Fibroblast of the conjunctiva (primary cell): Measurements from ENCODE around the gene ATP5MG.
A peak's percentile ranks its signal among the peaks of the same experiment; 100 is the strongest.
"Not testable (repeated sequence)": the region's sequence is repeated elsewhere in the genome, so short reads cannot be mapped to it uniquely, and the experiment has no call there.

Experiments used
- DNase-seq: peaks from one replicate; pipeline ENCODE4 v3.0.0-alpha.2; 2010; ENCODE audit warnings: low read depth

The ATP5MG gene

GRCh38 chr11:118410055-118410745, 8.8 kb downstream of the ATP5MG start:
- no peak for DNase-seq

GRCh38 chr11:118411530-118411929, 10.1 kb downstream of the ATP5MG start:
- DNase-seq = no peak

GRCh38 chr11:118412921-118413320, 11.5 kb downstream of the ATP5MG start:
- DNase-seq = no peak

DNA sequence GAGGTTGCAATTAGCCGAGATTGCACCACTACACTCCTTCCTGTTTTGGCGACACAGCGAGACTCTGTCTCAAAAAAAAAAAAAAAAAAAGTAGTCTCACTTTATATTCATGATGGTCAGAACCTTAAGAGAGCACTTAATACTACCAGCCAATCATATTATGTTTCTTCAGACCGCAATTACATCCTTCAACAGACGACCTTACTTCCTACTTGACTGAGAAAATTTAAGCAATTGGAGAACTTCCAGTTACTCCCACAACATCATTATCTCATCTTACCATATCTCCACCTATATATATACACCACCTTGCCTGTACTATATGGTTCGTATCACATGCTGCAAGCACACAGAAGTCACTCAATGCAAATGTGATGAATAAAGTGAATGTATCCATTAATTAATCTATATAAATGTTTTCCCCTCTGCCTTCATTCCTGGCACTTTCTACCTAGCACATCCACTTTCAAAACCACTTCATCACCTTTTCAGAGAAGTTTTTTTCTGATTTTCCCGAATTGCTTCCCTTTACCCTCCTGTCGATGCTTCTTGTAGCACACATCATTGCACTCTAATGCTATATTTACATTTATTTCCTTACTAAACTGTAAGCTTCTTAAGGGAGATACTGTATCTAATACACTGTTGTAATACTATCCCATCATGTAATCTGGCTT, 13.8 kb downstream of the ATP5MG start:
- DNase-seq = no peak

DNA sequence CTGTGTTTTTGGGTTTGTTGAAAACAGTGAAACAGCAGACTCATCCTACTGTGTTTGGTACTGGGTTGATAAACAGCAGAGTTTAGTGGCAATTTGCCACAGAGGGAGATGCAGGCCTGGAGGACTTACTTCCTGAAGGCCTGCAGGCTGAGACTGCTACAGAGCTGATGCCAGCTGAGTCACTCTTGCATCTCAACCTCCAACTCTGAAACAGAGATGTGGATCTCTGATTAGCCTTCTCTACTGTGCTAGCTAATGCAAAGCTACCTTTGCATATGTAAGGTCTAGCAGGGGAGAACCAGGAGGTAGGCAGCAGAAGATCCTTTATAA, 14.3 kb downstream of the ATP5MG start:
- DNase-seq = peak; percentile 91

DNA sequence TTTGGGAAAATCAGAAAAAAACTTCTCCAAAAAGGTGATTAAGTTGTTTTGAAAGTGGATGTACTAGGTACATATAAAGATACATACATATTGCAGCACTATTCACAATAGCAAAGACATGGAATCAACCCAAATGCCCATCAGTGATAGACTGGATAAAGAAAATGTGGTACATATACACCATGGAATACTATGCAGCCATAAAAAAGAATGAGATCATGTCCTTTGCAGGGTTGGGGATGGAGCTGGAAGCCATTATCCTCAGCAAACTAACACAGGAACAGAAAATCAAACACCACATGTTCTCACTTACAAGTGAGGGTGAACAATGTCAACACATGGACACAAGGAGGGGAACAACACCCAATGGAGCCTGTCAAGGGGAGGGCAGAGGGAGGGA, 15.5 kb downstream of the ATP5MG start:
- DNase-seq = not testable (repeated sequence)

DNA sequence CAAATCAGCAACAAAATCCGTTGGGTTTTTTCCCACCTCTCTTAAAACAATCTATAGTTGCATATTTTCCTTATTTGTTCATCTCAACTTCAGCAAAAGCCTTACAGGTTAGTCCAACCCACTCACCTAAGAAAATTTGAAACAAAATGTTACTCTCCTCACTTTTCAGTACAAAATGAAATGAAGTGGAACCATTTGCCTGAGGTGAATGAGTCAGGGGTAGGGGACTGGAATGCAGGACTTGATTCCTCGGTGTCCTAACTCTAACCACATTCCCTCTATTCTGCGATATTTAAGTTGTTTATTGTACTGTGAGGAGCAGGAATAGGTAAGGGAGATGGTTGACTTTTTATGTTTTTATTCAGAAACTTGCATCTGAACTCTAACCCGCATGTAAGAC, 16.4 kb downstream of the ATP5MG start:
- no peak for DNase-seq

DNA sequence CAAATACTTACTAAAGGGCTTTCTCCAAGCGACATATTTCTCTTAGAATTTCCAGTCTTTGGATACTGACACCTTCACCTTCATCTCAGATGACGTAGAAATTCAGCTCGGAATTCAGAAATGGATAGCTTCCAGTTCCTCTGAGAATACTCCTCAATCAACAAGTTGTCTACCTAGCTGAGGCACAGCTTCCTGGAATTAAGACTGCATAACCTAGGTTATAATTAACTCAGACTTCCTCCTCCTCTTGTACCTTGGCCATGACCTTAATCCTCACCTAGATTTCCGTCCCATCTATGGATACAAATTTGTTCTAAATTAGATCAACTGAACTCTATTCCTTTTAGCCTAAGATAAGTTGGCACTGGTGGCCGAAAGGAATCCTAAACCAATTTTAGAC, 17.4 kb downstream of the ATP5MG start:
- no peak for DNase-seq

DNA sequence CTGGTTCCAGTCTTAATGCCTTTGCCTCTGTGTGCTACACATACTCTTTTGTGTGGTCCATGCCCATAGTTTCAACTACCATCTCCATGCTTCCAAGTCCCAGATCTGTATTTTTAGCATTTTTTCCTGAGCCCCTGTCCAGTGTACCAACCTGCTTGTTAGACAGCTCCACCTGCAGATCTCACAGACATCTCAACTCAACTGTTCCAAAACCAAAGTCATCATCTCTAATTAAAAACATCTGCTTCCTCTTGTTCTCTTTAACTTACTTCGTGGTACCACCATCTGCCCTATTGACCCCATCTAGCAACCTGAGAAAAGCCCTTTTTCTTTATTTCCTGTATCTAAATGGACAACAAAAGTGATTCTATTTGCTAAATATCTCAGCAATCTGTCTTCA, 26.3 kb downstream of the ATP5MG start:
- no peak for DNase-seq

- DNase-seq = no peak
Measured at GRCh38 chr11:118430956-118431355, 29.6 kb downstream of the ATP5MG start.

- DNase-seq = no peak
Measured at GRCh38 chr11:118434123-118434552, 32.7 kb downstream of the ATP5MG start.

DNA sequence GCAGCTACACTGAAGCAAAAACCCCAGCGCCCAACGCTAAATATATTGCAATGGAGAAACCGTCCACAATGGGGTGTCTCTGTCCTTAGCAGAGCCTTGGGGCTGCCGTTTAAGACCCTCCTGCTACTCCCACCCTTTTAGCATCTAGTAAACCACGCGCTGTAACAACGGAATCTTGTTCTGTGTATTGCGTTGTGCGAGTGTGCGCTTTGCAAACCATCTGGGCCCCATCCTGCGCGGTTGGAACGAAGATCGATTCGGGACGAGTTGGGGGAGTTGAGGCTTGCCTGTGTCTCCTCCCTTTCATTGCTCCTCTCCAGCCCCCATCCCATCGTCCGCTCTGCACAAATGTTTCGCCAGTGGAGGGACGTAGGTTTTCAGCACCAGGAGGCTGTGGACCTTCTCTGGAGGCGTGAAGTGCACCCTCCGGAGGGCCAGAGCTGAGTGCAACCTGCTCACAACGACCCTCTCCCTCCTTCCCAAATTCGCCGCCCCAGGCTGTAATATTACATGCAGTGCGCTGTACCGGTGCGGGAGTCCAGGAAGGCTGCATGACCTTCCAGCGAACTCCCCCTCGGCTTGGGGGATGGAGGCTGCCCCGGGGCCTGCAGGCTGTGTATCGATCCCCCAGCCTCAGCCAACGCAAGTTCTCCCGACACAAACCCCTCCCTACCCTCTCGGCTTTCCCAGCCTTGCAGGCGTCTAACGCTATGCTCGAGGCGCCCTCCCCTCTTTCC, 33.3 kb downstream of the ATP5MG start:
- DNase-seq = peak; percentile 23

DNA sequence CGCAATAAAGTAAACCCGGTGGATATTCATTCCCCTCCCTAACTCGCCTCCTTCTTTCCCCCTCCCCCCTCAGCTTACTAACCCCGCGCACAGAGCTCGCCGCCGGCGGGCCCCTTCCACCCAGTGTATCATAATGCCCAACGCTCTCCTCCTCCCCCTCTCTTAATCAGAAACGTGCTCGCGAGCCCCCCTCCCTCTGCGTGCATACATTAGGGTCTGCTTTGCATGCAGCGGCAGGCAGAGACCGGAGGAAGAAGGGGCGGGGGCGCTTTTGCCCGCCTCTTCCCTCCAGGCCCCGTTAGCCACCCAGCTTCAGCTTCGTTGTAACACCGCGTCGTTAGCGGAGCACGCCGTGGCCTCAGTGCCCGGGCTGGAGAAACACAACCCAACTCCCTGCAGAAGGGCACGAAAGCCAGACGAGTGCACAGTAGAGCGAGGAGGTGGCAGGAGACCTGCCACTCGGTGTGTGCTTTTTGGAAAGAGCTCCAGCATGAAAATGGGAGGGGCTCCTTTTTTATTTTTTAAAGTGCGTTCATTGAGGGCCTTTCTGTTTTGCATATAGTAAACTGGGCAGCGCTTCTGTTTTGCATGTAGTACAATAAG, 34.0 kb downstream of the ATP5MG start:
- no peak for DNase-seq

DNA sequence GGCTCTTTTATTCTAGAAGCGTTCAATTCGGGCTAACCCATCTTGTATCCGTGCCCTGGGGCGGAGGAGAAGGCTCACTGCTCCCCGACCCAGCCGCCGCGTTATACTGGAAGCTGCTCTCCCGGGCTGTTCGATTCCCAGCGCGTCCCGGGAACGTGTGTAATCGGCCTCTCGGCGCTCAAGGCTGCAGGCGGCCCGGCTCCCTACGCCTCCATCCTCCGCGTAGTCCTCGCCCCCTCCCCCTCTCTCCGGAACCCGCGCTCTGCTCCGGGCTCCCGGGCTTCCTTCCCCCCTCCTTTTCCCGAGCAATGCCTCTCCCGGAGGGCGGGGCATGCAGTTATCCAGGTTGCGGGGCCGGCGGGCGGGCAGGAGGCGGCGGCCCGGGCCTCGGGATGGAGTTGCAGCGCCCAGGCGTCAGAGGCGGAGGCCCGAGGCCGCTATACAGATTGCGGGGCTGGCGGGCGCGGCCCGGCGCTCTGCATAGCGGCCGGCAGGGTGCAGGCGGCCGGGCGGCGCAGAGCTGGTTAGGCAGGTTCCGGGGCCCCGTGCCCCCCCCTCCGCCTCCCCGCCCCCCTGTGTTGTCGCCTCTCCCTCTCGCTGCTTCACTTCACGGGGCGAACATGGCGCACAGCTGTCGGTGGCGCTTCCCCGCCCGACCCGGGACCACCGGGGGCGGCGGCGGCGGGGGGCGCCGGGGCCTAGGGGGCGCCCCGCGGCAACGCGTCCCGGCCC, 34.7 kb downstream of the ATP5MG start, which contains the start of gene KMT2A:
Gene KMT2A (plus strand): TSS at position 600 of the 732 bp plus-strand sequence. CDS start 21 bp downstream, at position 621.
- peak; percentile 88 for DNase-seq

DNA sequence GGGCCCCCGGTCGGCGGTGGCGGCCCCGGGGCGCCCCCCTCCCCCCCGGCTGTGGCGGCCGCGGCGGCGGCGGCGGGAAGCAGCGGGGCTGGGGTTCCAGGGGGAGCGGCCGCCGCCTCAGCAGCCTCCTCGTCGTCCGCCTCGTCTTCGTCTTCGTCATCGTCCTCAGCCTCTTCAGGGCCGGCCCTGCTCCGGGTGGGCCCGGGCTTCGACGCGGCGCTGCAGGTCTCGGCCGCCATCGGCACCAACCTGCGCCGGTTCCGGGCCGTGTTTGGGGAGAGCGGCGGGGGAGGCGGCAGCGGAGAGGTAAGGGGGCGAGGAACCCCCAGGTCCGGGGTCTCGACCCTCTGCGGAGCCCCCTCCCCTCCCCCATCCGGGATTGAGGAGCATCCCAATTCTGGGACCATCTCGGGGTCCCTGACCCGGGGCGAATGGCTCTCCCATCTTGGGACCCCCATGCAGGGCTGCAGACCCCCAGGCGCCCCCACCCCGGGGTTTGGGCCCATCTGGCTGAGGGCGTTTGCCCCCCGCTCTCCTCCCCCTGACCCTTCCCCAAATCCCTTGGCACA, 35.3 kb downstream of the ATP5MG start:
- no peak for DNase-seq

- DNase-seq = no peak
Measured at GRCh38 chr11:118437208-118438125, 36.1 kb downstream of the ATP5MG start.

DNA sequence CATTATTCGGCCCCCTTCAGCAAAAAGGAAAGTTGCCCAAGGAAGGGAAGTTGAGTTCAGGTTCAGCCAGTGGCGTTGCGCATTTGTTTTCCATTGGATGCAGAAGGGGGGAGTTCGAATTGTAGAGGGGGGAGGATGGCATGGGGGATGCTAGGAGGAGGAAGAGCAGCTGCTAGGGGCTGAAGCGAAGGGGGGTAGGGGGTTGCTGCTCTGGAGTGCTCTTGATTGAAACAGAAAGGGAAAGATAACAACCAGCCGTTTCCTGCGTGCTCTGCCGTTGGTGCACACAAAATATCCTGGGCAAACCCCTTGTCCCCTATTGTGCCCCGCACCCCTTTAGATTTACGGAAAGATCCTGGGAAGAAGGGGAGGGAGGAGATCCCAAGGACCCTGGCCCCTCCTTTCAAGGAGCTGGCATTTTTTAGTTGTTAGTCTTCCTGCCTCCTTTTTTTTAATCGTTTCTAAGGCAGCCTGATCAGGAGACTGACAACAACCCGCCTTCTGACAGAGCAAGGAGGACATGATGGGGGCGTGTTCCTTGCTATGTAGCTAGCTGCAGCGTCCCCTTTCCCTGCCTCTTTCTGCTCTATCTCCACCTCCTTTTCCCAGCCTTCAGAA, 37.0 kb downstream of the ATP5MG start:
- peak; percentile 74 for DNase-seq

DNA sequence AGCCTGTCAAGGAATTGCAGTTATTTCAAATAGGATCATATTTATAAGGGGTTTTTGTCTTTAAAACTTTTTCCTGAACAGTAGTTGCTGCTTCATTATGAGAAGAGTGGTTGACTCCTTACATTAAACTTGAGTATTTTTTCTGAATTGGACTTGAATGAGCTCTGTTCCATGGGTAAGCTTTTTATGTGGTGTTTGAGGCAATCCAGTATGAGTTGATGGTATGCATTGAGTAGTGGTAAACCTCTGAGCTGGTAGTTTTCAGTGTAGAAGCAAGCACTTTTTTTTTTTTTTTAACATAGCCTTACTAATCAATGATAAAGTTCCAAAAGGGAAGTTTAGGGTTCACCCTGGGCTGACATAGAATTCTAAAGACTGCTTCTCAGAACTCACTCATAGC, 38.2 kb downstream of the ATP5MG start:
- DNase-seq = no peak

DNA sequence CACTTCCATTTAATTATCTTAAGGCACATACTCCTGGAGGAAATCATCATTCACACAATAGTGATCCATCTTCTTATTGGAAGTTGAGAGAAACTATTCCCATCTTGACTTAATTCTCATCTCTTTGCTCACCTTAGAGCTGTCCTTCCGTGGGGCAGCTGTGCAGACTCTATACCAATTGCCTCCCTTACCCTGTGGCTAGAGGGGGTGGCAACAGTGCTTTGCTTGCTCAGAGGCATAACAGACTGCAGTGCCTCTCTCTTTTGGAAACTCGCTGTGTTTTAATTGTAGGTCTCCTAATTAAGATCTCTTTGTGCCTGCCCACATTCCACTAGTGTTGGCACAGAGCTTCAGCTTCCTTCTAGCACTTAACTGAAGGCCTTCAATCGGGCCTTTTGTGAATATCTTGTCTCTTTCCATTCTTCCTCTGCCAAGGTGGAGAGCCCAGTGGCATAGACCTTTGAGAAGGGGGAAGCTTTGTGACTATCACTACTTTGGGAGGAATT, 40.4 kb downstream of the ATP5MG start:
- no peak for DNase-seq

DNA sequence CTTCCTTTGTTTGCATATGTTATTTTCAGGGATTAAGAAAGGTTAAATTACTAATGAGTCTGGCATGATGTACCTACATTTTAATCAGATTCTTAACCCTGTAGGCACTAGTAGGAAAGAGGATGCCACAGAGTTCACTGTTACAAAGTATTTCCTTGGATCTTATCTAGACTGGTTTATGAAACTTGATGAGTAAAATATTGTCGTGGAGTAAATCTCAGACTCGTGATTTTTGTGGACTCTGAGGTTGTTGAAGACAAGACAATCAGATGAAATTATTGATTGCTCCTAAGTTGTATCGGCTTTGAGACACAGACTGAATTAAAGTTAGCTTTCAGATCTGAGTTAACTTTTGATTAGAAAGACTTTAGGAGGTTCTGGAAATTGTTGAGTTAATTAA, 40.9 kb downstream of the ATP5MG start:
- no peak for DNase-seq
